HEK293 (cell line): Measurements from ENCODE around the gene NEMP1.

Experiments
- CTCF ChIP-seq: fragments of 450-650 bp; formaldehyde crosslinking; IDR thresholded peaks from 2 replicates; pipeline ENCODE4 v1.5.1; 2016; ENCODE audit warnings: missing biosample characterization, missing genetic modification characterization
- ZBTB1 ChIP-seq: fragments of 450-650 bp; formaldehyde crosslinking; IDR thresholded peaks from 2 replicates; pipeline ENCODE4 v1.5.1; 2016; ENCODE audit warnings: missing biosample characterization, missing genetic modification characterization
- ZBTB11 ChIP-seq: fragments of 450-650 bp; formaldehyde crosslinking; conservative IDR thresholded peaks from 2 replicates; pipeline ENCODE4 v1.5.1; 2016; ENCODE audit warnings: low read depth, missing biosample characterization, missing genetic modification characterization
- ZNF274 ChIP-seq, 2 experiments: fragments of 200-500 bp in 1 of 2; fragments of 450-650 bp in 1 of 2; sonication (Bioruptor generic) in 1 of 2; formaldehyde crosslinking in 1 of 2; IDR thresholded peaks; 2 replicates each; pipeline versions ENCODE4 v1.5.1 to v1.6.1; 2014 to 2016; ENCODE audit warnings: borderline replicate concordance in 1 of 2, inconsistent platforms in 1 of 2, low read length in 1 of 2, missing biosample characterization in 1 of 2, missing genetic modification characterization in 1 of 2
- ZNF324 ChIP-seq: fragments of 450-650 bp; formaldehyde crosslinking; IDR thresholded peaks from 2 replicates; pipeline ENCODE4 v1.5.1; 2016; ENCODE audit warnings: missing biosample characterization, missing genetic modification characterization
- ZNF423 ChIP-seq: fragments of 450-650 bp; formaldehyde crosslinking; IDR thresholded peaks from 2 replicates; pipeline ENCODE4 v1.5.1; 2016; ENCODE audit warnings: missing biosample characterization, missing genetic modification characterization
- ZNF510 ChIP-seq: fragments of 450-650 bp; formaldehyde crosslinking; IDR thresholded peaks from 2 replicates; pipeline ENCODE4 v1.5.1; 2018; ENCODE audit warnings: mild to moderate bottlenecking, missing genetic modification characterization, missing biosample characterization; ENCODE audit not compliant: insufficient replicate concordance
- ZNF544 ChIP-seq: fragments of 450-650 bp; formaldehyde crosslinking; IDR thresholded peaks from 2 replicates; pipeline ENCODE4 v1.5.0; 2017; ENCODE audit warnings: missing biosample characterization, missing genetic modification characterization

GRCh38 chr12:57058454-57058853 is 20.1 kb downstream of the NEMP1 start:
- TF ChIP-seq ZBTB1 (tag by site-specific recombination) (no peak), ZNF544 (tag by site-specific recombination) (no peak), CTCF (no peak), ZNF324 (tag by site-specific recombination) (no peak), ZNF423 (tag by site-specific recombination) (no peak), ZNF510 (no peak), ZNF274 (IDR thresholded peaks at IDR 0.05; ENCODE audit: low read length) (no peak), ZNF274 (tag by site-specific recombination; IDR thresholded peaks at IDR 0.05; ENCODE audit: borderline replicate concordance) (no peak), ZBTB11 (tag by site-specific recombination) (no peak)
